Activated naive CD8-positive, alpha-beta T cell treated with anti-CD3 and anti-CD28 coated beads, Interleukin-2, amount 10 ng/mL, durations not matched to agents 7 days and 5 days (primary cell): ENCODE measurements around the gene STX2. TPM values are rescaled to one million over a fixed set of nuclear protein-coding genes. Genes with fewer than 3 reads are reported as not detected.
"Not testable (repeated sequence)": the region's sequence is repeated elsewhere in the genome, so short reads cannot be mapped to it uniquely, and the experiment has no call there.

Experiments used
- ATAC-seq: fragments of 150-1000 bp; cut with Tn5 transposase; one replicate; pipeline ENCODE4 v1.10.0; 2021; ENCODE audit warnings: low read depth, moderate library complexity
- POLR2A ChIA-PET: fragments of 350-600 bp; sonication (Branson Sonifier 250); formaldehyde crosslinking; loops from one replicate; lab custom pipeline; 2021; ENCODE audit warnings: antibody characterized with exemption; lab: Charles Lee
- DNase-seq: peaks from one replicate; pipeline ENCODE4 v3.0.0; 2021
- H3K27ac Mint-ChIP-seq: one replicate; pipeline ENCODE4 v1.8.0; 2022; ENCODE audit warnings: mild to moderate bottlenecking, mixed read lengths
- H3K27me3 Mint-ChIP-seq: one replicate; pipeline ENCODE4 v1.8.0; 2022; ENCODE audit warnings: mild to moderate bottlenecking, moderate library complexity, mixed read lengths
- H3K36me3 Mint-ChIP-seq: one replicate; pipeline ENCODE4 v1.8.0; 2021; ENCODE audit warnings: mild to moderate bottlenecking, mixed read lengths
- H3K4me1 Mint-ChIP-seq: one replicate; pipeline ENCODE4 v1.8.0; 2021; ENCODE audit warnings: mixed read lengths
- H3K4me3 Mint-ChIP-seq: one replicate; pipeline ENCODE4 v1.8.0; 2022; ENCODE audit warnings: mild to moderate bottlenecking, moderate library complexity, mixed read lengths
- H3K9me3 Mint-ChIP-seq: one replicate; pipeline ENCODE4 v1.8.0; 2021; ENCODE audit warnings: mixed read lengths
- total RNA-seq, 2 experiments: library from RNA; stranded (reverse); gene quantifications; one replicate each; pipeline ENCODE4 v1.2.3, GENCODE V29; 2021

STX2 gene
- total RNA-seq, 2 experiments from 2014 or later: 20.7 to 22.5 TPM

DNA sequence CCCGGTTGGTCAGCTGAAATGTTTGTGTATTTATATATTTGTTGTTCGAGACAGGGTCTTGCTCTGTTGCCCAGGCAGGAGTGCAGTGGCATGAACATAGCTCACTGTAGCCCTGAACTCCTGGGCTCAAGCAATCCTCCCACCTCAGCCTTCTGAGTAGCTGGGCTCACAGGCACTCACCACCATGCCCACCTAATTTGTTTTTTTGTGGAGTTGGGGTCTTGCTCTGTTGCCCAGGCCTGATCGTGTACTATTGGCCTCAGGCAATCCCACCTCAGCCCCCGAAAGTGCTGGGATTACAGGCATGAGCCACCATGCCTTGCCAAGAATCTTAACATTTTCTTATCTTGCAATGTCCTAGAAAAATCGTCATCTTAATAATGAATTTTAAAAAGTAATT is 36.1 kb upstream of the STX2 start:
- H3K4me3 Mint-ChIP-seq: no peak overlapping the region
- POLR2A ChIA-PET: interaction anchor here (0.9 kb wide), 1 partner anchor 345 kb away, joined by 3 read pairs; no protein-coding TSS in a partner anchor
- H3K27me3 Mint-ChIP-seq: no peaks in the 10 kb centered on the region
- H3K9me3 Mint-ChIP-seq: no peaks in the 10 kb centered on the region
- DNase-seq: no peak
- no peak for ATAC-seq
- H3K27ac Mint-ChIP-seq: peak overlapping the region; percentile 34
- peaks cover 43% of the 10 kb centered on the region for H3K36me3 Mint-ChIP-seq
- peaks cover 61% of the 10 kb centered on the region for H3K4me1 Mint-ChIP-seq

- Mint-ChIP-seq H3K4me3 (peak overlapping the region; percentile 97), H3K9me3 (no peaks in the 10 kb centered on the region), H3K36me3 (peaks cover 43% of the 10 kb centered on the region), H3K27ac (no peak overlapping the region), H3K4me1 (peaks cover 57% of the 10 kb centered on the region), H3K27me3 (no peaks in the 10 kb centered on the region)
- POLR2A ChIA-PET: interaction anchor here (0.9 kb wide), 1 partner anchor 344 kb away, joined by 3 read pairs; no protein-coding TSS in a partner anchor
- no peak for DNase-seq
- no peak for ATAC-seq
Observed at GRCh38 chr12:130874696-130875095, 35.6 kb upstream of the STX2 start.

DNA sequence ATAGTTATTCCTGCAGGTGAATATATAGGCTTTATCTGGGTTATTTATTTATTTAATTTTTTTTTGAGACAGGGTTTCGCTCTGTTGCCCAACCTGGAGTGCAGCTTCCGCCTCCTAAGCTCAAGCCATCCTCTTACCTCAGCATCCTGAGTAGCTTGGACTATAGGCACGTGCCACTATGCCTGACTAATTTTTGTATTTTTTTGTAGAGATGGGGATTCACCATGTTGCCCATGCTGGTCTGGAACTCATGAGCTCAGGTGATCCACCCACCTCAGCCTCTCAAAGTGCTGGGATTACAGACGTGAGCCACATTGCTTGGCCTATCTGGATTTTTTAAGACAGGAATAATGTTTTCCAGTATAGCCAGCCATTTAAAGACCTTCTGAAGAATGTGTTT is 34.8 kb upstream of the STX2 start:
- DNase-seq (no peak), ATAC-seq (no peak)
- H3K36me3 Mint-ChIP-seq: peaks cover 41% of the 10 kb centered on the region
- H3K27me3 Mint-ChIP-seq: no peaks in the 10 kb centered on the region
- peak overlapping the region; percentile 97 for H3K4me3 Mint-ChIP-seq
- H3K27ac Mint-ChIP-seq: peak overlapping the region; percentile 51
- peaks cover 53% of the 10 kb centered on the region for H3K4me1 Mint-ChIP-seq
- no peaks in the 10 kb centered on the region for H3K9me3 Mint-ChIP-seq
- POLR2A ChIA-PET: no interaction called here

GRCh38 chr12:130873106-130873795 is 34.2 kb upstream of the STX2 start:
- DNase-seq: no peak
- H3K27me3 Mint-ChIP-seq: no peaks in the 10 kb centered on the region
- H3K27ac Mint-ChIP-seq: peak overlapping the region; percentile 98
- H3K4me3 Mint-ChIP-seq: peak overlapping the region; percentile 97
- peaks cover 54% of the 10 kb centered on the region for H3K4me1 Mint-ChIP-seq
- H3K36me3 Mint-ChIP-seq: peaks cover 41% of the 10 kb centered on the region
- ATAC-seq: no peak
- H3K9me3 Mint-ChIP-seq: no peaks in the 10 kb centered on the region
- POLR2A ChIA-PET: no interaction called here

- peaks cover 55% of the 10 kb centered on the region for H3K4me1 Mint-ChIP-seq
- H3K36me3 Mint-ChIP-seq: peaks cover 39% of the 10 kb centered on the region
- H3K4me3 Mint-ChIP-seq: peak overlapping the region; percentile 97
- H3K27ac Mint-ChIP-seq: peak overlapping the region; percentile 98
- POLR2A ChIA-PET: interaction anchor here (1.6 kb wide), 1 partner anchor 46 kb away, joined by 4 read pairs; no protein-coding TSS in a partner anchor
- no peaks in the 10 kb centered on the region for H3K27me3 Mint-ChIP-seq
- DNase-seq (peak; percentile 79), ATAC-seq (peak; percentile 35)
- H3K9me3 Mint-ChIP-seq: no peaks in the 10 kb centered on the region
Observed at GRCh38 chr12:130872179-130873096, 33.4 kb upstream of the STX2 start.

GRCh38 chr12:130871286-130872178 is 32.5 kb upstream of the STX2 start, which contains the start of gene RAN:
TSS of gene RAN (plus strand) at chr12:130872066. CDS start at chr12:130872594, 528 bp downstream.
- H3K36me3 Mint-ChIP-seq: peaks cover 30% of the 10 kb centered on the region
- H3K4me1 Mint-ChIP-seq: peaks cover 47% of the 10 kb centered on the region
- no peaks in the 10 kb centered on the region for H3K27me3 Mint-ChIP-seq
- DNase-seq: peak; percentile 95
- H3K9me3 Mint-ChIP-seq: no peaks in the 10 kb centered on the region
- ATAC-seq: peak; percentile 72
- POLR2A ChIA-PET: interaction anchor here (1.6 kb wide), 1 partner anchor 45 kb away, joined by 4 read pairs; no protein-coding TSS in a partner anchor
- H3K4me3 Mint-ChIP-seq: peak within 1 kb of the TSS; percentile 97
- H3K27ac Mint-ChIP-seq: peak within 1 kb of the TSS; percentile 98

DNA sequence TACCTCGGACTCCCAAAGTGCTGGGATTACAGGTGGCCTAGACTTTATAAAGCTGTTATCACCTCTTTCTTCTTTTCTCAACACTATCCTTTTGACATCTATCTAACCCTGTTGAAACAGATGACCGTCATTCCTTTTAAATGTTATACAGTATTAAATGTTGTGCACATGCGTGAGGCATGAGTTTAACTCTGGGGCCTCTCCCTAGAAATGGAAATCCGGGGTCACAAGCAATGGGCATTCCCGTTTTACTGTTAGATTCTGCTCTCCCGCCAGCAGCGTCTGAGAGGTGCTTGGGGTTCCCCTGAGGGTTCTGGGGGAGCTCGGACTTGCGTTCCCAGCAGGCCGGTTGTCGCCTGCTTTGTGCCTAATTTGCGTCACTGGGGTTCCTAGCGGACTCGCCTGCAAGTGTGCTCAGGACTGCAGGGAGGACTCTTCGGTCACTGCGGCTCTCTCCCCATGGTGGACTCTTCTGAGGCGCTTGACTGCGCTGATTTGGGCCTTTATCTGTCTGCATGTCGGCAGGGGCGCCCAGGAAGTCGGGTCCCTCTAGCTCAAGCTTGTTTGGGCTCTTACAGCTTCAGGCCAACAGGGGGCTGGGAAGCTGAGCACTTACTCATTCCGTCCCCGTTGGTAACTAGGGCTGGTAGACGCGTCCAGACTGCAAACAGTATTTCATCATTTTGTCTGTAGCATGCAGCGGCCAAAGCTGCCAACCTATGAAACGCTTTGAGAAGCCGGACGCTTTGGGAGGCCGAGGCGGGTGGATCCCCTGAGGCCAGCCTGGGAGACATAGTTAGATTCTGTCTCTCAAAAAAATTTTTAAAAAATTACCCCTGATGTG is 31.6 kb upstream of the STX2 start:
- ATAC-seq (peak; percentile 62), DNase-seq (peak; percentile 68)
- peak overlapping the region; percentile 94 for H3K27ac Mint-ChIP-seq
- peaks cover 26% of the 10 kb centered on the region for H3K36me3 Mint-ChIP-seq
- H3K27me3 Mint-ChIP-seq: no peaks in the 10 kb centered on the region
- peak overlapping the region; percentile 87 for H3K4me3 Mint-ChIP-seq
- H3K4me1 Mint-ChIP-seq: peaks cover 43% of the 10 kb centered on the region
- H3K9me3 Mint-ChIP-seq: no peaks in the 10 kb centered on the region
- POLR2A ChIA-PET: interaction anchor here (1.6 kb wide), 1 partner anchor 44 kb away, joined by 4 read pairs; no protein-coding TSS in a partner anchor

- DNase-seq (no peak), ATAC-seq (no peak)
- Mint-ChIP-seq H3K27ac (peak overlapping the region; percentile 81), H3K27me3 (no peaks in the 10 kb centered on the region), H3K36me3 (peaks cover 9% of the 10 kb centered on the region), H3K9me3 (no peaks in the 10 kb centered on the region), H3K4me3 (peak overlapping the region; percentile 26), H3K4me1 (peaks cover 28% of the 10 kb centered on the region)
- POLR2A ChIA-PET: no interaction called here
Observed at GRCh38 chr12:130868412-130868811, 29.4 kb upstream of the STX2 start.

DNA sequence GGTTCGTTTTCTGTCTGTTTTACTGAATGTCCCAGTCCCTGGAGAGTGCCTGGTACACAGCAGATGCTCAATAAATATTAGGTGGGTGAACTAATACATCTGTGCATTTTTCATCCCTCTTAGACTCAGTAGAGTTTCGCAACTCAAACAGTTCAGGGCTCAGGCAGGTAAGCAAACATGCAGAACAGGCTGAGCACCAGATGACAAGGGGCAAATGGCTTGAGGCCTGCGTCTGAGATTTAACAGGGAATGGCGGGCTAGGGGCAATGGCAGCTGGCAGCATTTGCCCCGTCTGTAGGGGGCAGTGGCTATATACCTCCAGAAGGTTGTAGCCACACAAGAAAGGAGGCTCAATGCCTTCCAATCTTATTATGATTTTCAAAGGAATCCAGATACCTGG is 24.2 kb upstream of the STX2 start:
- no peak for ATAC-seq
- no peaks in the 10 kb centered on the region for H3K27me3 Mint-ChIP-seq

GRCh38 chr12:130862771-130863170 is 23.7 kb upstream of the STX2 start:
- H3K4me1 Mint-ChIP-seq, ATAC-seq, H3K27ac Mint-ChIP-seq, H3K36me3 Mint-ChIP-seq, H3K27me3 Mint-ChIP-seq, H3K4me3 Mint-ChIP-seq, POLR2A ChIA-PET, DNase-seq: not testable (repeated sequence)
- H3K9me3 Mint-ChIP-seq: peaks cover 11% of the 10 kb centered on the region

More for the DNA sequence above, 24.2 kb upstream of the STX2 start:
- Mint-ChIP-seq H3K36me3 (no peaks in the 10 kb centered on the region), H3K4me1 (peaks cover 4% of the 10 kb centered on the region), H3K27ac (no peak overlapping the region), H3K9me3 (peaks cover 7% of the 10 kb centered on the region), H3K4me3 (no peak overlapping the region)
- DNase-seq: no peak
- POLR2A ChIA-PET: no interaction called here

- Mint-ChIP-seq H3K4me1 (no peaks in the 10 kb centered on the region), H3K4me3 (no peak overlapping the region), H3K27ac (no peak overlapping the region), H3K36me3 (peaks cover under 1% of the 10 kb centered on the region), H3K27me3 (no peaks in the 10 kb centered on the region), H3K9me3 (peaks cover 12% of the 10 kb centered on the region)
- POLR2A ChIA-PET: no interaction called here
- ATAC-seq (no peak), DNase-seq (no peak)
Observed at GRCh38 chr12:130862161-130862560, 23.1 kb upstream of the STX2 start.

GRCh38 chr12:130860311-130860710 is 21.3 kb upstream of the STX2 start:
- DNase-seq: no peak
- Mint-ChIP-seq H3K27me3 (no peaks in the 10 kb centered on the region), H3K4me3 (no peak overlapping the region), H3K4me1 (no peaks in the 10 kb centered on the region), H3K36me3 (peaks cover 4% of the 10 kb centered on the region), H3K9me3 (peaks cover 16% of the 10 kb centered on the region), H3K27ac (no peak overlapping the region)
- POLR2A ChIA-PET: no interaction called here
- ATAC-seq: no peak
